HG03139 (cell line): ENCODE results near the gene SPON1.
"Not testable (repeated sequence)": the region's sequence is repeated elsewhere in the genome, so short reads cannot be mapped to it uniquely, and the experiment has no call there.

Experiments
- ATAC-seq: cut with Tn5 transposase; IDR thresholded peaks from one replicate; pipeline ENCODE4 v1.9.1; 2021; ENCODE audit not compliant: unreplicated experiment

Gene SPON1

DNA sequence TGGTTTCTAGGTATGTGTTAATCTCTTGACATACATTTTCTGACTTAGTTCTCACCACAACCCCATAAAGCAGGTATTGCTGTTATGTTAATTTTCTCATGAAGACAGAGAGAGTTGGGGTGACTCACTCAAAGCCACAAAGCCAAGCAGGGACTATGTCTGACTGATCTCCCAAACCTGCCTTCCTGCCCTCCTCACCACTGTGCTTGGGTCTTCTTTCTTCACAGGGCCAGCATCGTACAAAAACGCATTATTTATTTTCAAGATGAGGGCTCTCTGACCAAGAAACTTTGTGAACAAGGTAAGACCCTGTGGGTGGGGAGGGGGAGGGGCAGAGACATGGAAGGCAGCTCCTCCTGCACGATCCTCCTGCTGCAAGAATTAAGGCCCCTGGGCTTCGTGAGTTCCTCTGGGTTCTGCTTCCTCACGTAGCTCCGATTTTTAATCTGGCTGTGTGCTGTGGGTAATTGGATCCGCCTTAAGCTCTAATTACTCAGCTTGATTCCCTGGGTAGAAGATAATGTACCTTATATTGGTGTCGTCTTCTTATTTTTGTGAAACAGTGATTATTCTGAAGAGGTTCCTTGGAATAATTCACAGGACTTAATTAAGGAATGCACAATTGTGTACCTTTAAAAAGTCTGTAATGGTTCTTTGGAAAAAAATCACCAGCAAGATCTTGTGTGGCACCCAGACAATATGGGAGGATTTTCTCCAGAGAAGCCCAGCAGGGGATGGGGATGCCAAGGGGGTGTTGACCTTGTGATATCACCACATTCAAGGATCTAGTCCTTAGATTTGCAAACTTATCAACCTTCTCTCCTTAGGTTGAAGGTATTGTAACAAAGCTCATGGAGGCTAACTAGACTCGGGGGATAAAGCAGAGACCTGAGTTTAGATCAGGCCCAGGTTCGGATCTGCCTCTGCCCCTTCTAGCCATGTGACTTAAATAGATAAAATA is 112.9 kb downstream of the SPON1 start:
- no peak for ATAC-seq

GRCh38 chr11:14079011-14079410 is 116.5 kb downstream of the SPON1 start:
- no peak for ATAC-seq

GRCh38 chr11:14079797-14080196 is 117.3 kb downstream of the SPON1 start:
- no peak for ATAC-seq

GRCh38 chr11:14081581-14082231 is 119.2 kb downstream of the SPON1 start:
- no peak for ATAC-seq

DNA sequence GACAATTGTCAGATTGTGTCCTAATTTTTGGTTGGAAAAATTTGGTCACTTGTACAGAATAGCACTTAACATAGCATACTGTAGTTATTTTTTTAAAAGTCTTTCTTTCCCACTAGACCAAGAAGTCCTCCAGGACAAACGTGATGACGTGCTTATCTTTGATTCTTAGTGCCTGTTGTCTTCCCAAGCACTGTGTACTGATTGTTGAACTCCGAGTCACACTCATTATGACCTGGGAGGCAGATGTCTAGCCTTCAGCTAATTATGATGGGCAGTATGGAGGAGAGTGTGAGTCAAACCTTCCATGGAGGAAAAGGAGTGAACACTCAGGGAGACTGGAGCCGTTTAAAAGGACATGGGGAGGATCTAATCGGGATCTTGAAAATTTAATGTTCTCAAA is 119.8 kb downstream of the SPON1 start:
- no peak for ATAC-seq

DNA sequence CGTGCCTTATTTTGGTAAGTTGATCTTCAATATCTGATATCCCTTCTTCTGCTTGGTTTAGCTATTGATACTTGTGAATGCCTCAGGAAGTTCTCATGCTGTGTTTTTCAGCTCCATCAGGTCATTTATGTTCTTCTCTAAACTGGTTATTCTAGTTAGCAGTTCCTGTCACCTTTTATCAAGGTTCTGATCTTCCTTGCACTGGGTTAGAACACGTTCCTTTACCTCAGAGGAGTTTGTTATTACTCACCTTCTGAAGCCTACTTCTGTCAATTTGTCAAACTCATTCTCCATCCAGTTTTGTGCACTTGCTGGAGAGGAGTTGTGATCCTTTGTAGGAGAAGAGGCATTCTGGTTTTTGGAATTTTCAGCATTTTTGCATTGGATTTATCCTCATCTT is 126.3 kb downstream of the SPON1 start:
- ATAC-seq: not testable (repeated sequence)

DNA sequence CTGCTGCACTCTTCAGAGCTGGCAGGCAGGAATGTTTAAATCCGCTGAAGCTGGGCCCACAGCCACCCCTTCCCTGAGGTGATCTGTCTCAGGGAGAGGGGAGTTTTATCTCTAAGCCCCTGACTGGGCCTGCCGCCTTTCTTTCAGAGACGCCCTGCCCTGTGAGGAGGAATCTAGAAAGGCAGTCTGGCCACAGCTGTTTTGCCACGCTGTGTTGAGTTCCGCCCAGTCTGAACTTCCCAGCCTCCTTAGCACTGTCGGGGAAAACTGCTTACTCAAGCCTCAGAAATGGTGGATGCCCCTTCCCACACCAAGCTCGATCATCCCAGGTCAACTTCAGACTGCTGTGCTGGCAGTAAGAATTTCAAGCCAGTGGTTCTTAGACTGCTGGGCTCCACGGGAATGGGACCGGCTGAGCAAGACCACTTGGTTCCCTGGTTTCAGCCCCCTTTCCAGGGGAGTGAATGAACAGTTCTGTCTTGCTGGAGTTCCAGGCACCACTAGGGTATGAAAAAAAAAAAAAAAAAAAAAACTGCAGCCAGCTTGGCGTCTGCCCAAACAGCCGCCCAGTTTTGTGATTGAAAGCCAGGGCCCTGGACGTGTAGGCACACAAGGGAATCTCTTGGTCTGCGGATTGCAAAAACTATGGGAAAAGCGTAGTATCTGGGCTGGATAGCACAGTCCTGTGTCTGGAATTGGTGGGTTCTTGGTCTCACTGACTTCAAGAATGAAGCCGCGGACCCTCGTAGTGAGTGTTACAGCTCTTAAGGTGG is 127.4 kb downstream of the SPON1 start:
- no peak for ATAC-seq

DNA sequence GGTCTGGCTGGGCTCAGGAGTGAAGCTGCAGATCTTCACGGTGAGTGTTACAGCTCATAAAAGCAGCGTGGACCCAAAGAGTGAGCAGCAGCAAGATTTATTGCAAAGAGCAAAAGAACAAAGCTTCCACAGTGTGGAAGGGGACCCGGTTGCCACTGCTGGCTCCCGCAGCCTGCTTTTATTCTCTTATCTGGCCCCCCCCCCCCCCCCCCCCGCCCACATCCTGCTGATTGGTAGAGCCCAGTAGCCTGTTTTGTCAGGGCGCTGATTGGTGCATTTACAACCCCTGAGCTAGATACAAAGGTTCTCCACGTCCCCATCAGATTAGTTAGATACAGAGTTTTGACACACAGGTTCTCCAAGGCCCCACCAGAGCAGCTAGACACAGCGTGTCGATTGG is 128.1 kb downstream of the SPON1 start:
- ATAC-seq: not testable (repeated sequence)

DNA sequence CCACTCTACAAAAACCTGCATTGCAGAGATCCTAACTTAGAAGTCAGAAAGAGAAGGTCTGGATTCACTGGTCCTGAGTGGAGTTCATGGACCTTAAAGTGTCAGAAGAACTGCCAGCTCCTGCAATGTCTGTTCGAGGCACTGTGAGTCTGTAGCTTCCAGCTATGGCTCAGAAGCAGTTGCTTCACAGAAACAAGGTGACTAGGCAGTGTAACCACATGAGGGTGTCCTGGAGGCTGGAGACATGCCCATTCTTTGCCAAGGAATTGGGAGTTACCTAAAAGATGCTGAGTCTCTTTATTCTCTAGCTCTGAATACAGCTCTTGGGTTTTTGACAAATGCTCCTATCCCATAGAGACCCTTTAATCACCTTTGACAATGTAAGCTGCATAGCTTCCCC is 130.5 kb downstream of the SPON1 start:
- ATAC-seq: no peak

DNA sequence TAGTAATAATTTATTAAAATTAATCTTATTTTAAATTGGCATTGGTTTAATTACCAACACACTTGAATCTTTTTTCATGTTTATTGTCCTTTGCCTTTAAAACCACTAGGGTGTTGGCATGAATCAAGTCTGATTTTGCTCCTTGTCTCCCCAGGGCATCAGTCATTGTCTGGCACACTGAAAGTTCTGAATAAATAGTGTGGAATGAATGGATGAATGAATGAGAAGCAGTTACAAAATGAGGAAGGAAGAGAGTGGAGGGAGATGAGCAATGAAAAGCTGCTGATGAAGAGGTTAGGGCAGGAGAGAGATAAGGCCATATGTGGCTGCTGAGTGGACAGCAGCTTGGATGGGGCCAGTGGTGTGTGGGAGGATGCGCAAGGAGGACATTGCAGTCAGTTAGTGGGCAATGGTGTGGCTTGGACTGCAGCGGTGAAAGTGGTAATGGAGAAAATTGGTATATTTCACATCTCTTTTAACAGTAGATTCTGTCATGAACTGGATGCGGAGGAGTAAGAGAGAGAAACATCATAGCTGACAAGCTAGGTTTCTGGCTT is 132.0 kb downstream of the SPON1 start:
- ATAC-seq: no peak

DNA sequence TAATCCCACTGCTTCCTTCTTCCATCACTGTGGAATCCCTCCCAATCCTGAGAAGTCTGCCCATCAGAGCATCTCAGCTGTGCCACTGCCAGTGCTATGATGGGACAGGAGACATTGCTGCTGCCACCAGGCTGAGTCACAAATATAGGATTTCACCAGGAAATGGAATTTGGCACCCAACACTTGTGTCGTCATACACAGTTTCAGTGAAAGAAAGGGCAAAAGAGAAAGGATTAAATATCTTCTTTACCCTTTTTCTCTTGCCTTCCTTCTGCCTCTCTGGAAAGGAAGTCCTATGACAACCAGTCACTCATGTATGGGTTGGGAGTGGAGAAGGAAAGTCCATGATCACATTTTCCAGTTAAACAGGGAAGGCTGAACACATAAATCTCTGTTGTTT is 133.4 kb downstream of the SPON1 start:
- no peak for ATAC-seq

DNA sequence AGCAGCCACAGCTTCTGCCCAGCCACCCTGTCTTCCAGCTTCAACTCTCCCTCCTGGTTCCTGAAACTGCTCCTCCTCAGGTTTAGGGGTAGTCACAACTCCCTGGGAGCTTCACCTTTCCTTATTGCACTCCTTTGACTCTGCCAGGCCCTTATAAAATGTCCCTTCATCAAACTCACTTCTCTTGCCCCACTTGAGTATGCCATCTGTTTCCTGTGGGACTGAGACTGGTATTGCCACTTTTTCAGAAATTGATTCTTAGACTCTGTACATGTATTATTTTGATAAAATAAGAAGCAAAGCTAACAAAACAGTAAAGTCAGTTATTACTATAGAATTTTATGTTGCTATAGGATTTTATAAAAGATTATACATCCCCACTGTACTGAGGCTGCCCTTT is 134.1 kb downstream of the SPON1 start:
- ATAC-seq: no peak

DNA sequence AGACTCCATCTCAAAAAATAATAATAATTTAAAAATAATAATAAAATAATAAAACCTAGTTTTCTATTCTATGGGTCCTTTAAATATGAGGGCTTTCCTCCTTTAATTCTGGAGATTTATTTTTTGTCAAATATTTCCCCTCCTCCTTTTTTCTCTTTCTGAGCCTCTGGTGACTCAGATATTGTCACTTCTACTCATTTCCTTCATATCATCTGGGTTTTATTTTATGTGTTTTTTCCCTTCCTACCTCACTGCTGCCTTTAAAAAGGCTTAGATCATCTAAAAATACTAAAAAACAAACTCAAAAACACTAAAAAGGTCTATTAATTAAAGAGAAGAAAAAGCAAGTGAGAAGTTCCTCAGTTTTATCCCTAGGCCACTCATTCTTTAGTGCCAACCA is 138.9 kb downstream of the SPON1 start:
- no peak for ATAC-seq

DNA sequence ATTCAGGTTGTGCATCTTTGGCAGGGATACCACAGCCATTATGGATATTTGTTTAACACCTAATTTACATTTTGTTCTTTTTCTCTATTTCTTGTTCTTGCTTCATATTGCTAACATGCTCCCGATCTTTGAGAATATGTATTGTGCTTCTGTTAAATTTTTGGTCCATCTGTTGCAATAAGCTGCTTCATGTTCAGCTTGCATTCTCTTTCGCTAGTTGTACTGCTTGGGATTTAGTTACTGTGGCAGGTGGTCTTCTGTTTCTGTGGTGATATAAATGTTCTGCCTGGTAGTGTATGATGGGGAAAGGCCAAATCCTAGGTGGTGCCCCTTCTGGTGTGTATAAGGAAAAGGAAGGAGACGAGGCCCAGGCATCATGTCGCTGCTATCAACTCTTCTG is 140.2 kb downstream of the SPON1 start:
- no peak for ATAC-seq

DNA sequence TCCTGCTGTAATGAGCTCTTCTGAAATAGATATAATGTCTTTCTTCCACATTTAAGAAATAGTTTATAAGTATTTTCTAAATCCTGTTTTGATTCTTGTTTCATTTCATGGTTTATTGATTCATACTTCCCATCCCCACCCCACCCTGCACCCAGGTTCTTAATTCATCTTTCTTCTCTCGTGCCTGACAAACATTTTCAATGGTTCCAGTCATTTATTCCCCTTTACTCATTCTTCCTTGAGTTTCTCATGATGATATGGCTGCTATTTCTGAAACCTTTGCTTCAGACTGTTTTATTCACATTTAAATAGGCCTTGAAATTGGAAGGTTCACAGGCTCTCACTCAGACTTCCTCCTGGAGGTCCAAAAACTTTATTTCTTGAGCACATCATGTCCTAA is 142.9 kb downstream of the SPON1 start:
- no peak for ATAC-seq

- ATAC-seq: no peak
Measured at GRCh38 chr11:14106303-14107049, 144.0 kb downstream of the SPON1 start.

- no peak for ATAC-seq
Measured at GRCh38 chr11:14107050-14107430, 144.5 kb downstream of the SPON1 start.

GRCh38 chr11:14109742-14110141 is 147.2 kb downstream of the SPON1 start:
- ATAC-seq: no peak

DNA sequence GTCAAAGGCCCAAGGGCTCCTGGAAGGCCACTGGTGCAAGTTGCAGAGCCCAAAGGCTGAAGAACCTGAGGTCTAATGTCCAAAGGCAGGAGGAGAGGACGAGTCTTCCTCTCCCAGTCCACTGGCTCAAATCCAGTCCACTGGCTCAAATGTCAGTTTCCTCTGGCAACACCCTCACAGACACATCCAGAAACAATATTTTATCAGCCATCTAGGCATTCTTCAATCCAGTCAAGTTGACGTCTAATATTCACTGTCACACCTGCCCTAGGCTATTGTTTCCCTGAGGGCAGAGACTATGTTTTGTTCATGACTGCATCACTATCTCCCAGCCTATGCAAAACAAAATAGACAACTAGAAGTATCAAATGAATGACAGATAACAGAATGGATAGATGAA is 148.1 kb downstream of the SPON1 start:
- ATAC-seq: no peak

DNA sequence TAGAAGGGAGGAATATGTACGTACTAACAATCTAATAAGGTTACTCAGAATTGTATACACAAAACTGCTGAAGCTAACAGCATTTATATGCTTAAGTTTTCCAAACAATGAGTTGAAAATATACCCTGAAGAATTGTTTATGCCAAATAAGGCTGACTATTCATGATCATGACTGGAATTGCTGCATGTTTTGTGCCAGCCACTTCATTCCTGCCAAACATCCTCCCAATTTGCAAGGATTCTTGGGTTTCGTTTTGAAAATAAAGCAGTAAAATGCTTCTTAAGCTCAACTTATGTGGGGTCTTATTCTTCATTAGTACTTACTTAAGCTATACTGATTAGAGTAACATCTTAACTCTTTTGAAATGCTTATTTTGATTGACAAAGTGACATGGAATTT is 149.0 kb downstream of the SPON1 start:
- no peak for ATAC-seq

- no peak for ATAC-seq
Measured at GRCh38 chr11:14112721-14113120, 150.2 kb downstream of the SPON1 start.
